ENCODE results near the gene CTNNB1. TPM values are rescaled to one million over a fixed set of nuclear protein-coding genes. Genes with fewer than 3 reads are reported as not detected.

Gene CTNNB1
- total and polyA plus RNA-seq, 2 of the 4 experiments (the other 2 are of a cell fraction) = 364 to 1,677 TPM

DNA sequence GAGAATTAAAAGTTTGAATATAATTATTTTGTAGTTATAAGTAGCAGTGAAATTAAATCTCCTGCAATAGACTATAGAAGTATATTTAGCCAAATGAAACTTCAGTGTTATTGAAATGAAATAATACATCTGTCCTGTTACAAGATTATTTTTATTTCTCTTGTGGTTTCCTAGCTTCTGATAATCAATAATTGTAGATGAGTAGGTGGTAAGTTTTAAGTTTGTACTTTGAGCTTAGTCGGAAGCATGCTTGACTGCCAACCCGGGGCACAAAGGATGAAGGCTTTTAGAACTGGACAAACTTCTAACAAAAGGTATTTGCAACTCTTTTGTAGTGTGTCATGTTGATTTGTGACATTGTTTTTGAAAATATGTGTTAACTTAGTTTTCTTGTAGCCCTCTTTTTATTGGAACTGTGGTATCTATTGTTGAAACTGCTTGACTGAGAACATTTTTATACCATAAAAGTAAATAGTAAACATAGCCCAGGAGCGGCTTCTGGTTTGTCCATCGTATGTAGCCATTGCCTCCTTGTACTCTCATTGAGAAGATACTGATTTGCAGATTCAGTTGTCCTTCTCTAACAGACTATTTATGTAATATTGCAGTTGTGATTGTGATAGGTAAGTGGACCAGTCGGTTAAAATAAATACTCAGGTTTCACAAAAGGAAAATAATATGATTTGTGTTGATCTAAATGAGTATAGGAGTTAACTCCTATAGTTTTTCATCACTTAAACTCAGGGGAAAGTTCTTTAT is 2.9 kb downstream of the CTNNB1 start (continued):
- no peak for TF ChIP-seq RCOR1 (IDR thresholded peaks at IDR 0.05; ENCODE audit: insufficient replicate concordance, low read length)
- no peak for TF ChIP-seq SMC3 (IDR thresholded peaks at IDR 0.05; ENCODE audit: low read depth, low read length)

DNA sequence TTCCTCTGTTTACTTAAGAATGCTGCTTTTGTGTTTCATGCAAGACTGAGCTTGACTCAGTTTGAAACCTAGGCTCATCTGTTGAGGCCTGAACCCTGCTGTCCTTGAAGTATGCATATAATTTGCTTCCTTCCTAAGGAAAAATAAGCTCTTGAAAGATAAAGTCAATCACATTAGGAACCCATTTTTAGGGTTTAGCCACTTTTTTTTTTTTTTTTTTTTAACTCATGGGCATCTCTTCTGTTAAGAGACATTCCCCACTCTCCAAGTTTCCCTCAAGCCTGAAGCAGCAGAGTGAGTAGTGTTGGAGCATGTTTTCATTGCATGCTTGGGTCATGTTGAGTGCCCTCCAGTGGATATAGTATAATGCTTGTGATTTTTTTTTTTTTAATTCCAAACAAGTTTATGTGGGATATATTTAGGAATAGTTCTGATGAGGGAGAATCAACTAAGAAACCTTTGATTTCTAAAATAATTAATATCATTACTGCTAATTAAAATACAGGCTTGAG is 3.6 kb downstream of the CTNNB1 start:
- no peak for ATAC-seq (ENCODE audit: low read depth)
- Histone ChIP-seq H3K23ac (ENCODE audit: low read depth, low read length) (no peak overlapping the region), H2BK20ac (ENCODE audit: low read depth, low read length) (no peak overlapping the region), H2BK15ac (ENCODE audit: low read depth, low read length) (no peak overlapping the region), H4K8ac (ENCODE audit: low read depth in 2 of 2, low read length in 2 of 2) (no peak overlapping the region), H4K5ac (ENCODE audit: low read depth, low read length) (no peak overlapping the region), H4K91ac (ENCODE audit: insufficient read depth, low read depth, low read length) (no peak overlapping the region), H2AK5ac (ENCODE audit: low read depth, low read length) (no peak overlapping the region), H3K79me1 (ENCODE audit: low read depth in 1 of 2, low read length in 2 of 2) (peaks cover 0 to 30% of the 10 kb centered on the region in 2 experiments; a peak in 2 of 4 replicates), H3K9me3 (ENCODE audit: control insufficient read depth, insufficient read depth, low read length) (no peaks in the 10 kb centered on the region), H2BK5ac (ENCODE audit: low read depth, low read length, poor library complexity, severe bottlenecking) (no peak overlapping the region), H4K20me1 (ENCODE audit: insufficient read depth, low read length) (peaks cover 81% of the 10 kb centered on the region), H2AK9ac (replicated peaks; ENCODE audit: low read depth, low read length, poor library complexity) (no peak overlapping the region), H3K18ac (ENCODE audit: low read depth, low read length) (no peak overlapping the region), H3K4me2 (ENCODE audit: low read depth, low read length) (peak overlapping the region; percentile 79; the same call in 1 of the 2 replicates), H3K4me3 (ENCODE audit: insufficient read depth, low read depth, low read length) (no peak overlapping the region), H3K14ac (replicated peaks; ENCODE audit: low read depth, low read length) (no peak overlapping the region; the same call in 1 of the 2 replicates), H3K9me1 (ENCODE audit: insufficient read depth, low read length) (peaks cover 2% of the 10 kb centered on the region; the same call in 1 of the 2 replicates), H3K9ac (ENCODE audit: low read depth, low read length) (no peak overlapping the region), H3K4ac (ENCODE audit: low read depth, low read length) (no peak overlapping the region), H2AFZ (replicated peaks; ENCODE audit: low read length, poor library complexity) (no peak overlapping the region), H3K36me3 (ENCODE audit: control insufficient read depth, insufficient read depth, low read length) (no peaks in the 10 kb centered on the region), H2BK120ac (ENCODE audit: low read depth, low read length) (no peak overlapping the region), H3K27me3 (ENCODE audit: control insufficient read depth, insufficient read depth, low read length) (no peaks in the 10 kb centered on the region), H3K27ac (ENCODE audit: insufficient read depth, low read length) (no peak overlapping the region), H3K4me1 (ENCODE audit: control insufficient read depth, insufficient read depth, low read length) (peaks cover 9% of the 10 kb centered on the region), H3K56ac (ENCODE audit: extremely low read depth, insufficient read depth, low read length) (no peak overlapping the region)
- ChIA-PET CTCF (interaction anchor here (0.6 kb wide), 4 partner anchors 37 to 376 kb away, joined by 3 to 7 read pairs (median 3); no protein-coding TSS in a partner anchor), POLR2A (ENCODE audit: unreplicated experiment) (interaction anchor here (0.6 kb wide), 2 partner anchors 380 to 547 kb away, joined by 5 to 11 read pairs; no protein-coding TSS in a partner anchor)
- peak; percentile 61 for DNase-seq
- dilution Hi-C loops (cut with HindIII; ENCODE audit: low sequenced_read_pairs, unreplicated experiment) = no loop called here
- in situ Hi-C loops (cut with MboI; ENCODE audit: low sequenced_read_pairs) = loop anchor here (25.0 kb wide), 1 partner anchor 484 kb away; no protein-coding TSS in a partner anchor
- intact Hi-C loops (cut with micrococcal nuclease) = loop anchor here (5.0 kb wide), 4 partner anchors 479 to 679 kb away; no protein-coding TSS in a partner anchor
- BruUV-seq (replicated peaks) = no TSS peak
- TF ChIP-seq FOS (IDR thresholded peaks at IDR 0.05; ENCODE audit: low read depth, low read length) (no peak), MXI1 (IDR thresholded peaks at IDR 0.05; ENCODE audit: borderline replicate concordance, low read depth, low read length) (no peak), POLR2A (IDR thresholded peaks at IDR 0.05; ENCODE audit: low read depth, low read length) (no peak), SMC3 (IDR thresholded peaks at IDR 0.05; ENCODE audit: low read depth, low read length) (peak; percentile 36; the same call in 1 of the 2 replicates), RCOR1 (IDR thresholded peaks at IDR 0.05; ENCODE audit: insufficient replicate concordance, low read length) (no peak), RAD21 (IDR thresholded peaks at IDR 0.05; ENCODE audit: low read length) (peak; percentile 25; the same call in 1 of the 2 replicates), NFE2L2 (IDR thresholded peaks at IDR 0.05; ENCODE audit: low read depth, low read length) (no peak), CEBPB (IDR thresholded peaks at IDR 0.05; ENCODE audit: low read depth, low read length) (no peak)
- TF ChIP-seq, protein P1, sequence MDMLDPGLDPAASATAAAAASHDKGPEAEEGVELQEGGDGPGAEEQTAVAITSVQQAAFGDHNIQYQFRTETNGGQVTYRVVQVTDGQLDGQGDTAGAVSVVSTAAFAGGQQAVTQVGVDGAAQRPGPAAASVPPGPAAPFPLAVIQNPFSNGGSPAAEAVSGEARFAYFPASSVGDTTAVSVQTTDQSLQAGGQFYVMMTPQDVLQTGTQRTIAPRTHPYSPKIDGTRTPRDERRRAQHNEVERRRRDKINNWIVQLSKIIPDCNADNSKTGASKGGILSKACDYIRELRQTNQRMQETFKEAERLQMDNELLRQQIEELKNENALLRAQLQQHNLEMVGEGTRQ (IDR thresholded peaks at IDR 0.05; ENCODE audit: low read depth, low read length) = no peak
- TF ChIP-seq, protein P2, sequence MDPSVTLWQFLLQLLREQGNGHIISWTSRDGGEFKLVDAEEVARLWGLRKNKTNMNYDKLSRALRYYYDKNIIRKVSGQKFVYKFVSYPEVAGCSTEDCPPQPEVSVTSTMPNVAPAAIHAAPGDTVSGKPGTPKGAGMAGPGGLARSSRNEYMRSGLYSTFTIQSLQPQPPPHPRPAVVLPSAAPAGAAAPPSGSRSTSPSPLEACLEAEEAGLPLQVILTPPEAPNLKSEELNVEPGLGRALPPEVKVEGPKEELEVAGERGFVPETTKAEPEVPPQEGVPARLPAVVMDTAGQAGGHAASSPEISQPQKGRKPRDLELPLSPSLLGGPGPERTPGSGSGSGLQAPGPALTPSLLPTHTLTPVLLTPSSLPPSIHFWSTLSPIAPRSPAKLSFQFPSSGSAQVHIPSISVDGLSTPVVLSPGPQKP (IDR thresholded peaks at IDR 0.05; ENCODE audit: borderline replicate concordance, low read depth, low read length) = no peak
- TF ChIP-seq, protein P3, sequence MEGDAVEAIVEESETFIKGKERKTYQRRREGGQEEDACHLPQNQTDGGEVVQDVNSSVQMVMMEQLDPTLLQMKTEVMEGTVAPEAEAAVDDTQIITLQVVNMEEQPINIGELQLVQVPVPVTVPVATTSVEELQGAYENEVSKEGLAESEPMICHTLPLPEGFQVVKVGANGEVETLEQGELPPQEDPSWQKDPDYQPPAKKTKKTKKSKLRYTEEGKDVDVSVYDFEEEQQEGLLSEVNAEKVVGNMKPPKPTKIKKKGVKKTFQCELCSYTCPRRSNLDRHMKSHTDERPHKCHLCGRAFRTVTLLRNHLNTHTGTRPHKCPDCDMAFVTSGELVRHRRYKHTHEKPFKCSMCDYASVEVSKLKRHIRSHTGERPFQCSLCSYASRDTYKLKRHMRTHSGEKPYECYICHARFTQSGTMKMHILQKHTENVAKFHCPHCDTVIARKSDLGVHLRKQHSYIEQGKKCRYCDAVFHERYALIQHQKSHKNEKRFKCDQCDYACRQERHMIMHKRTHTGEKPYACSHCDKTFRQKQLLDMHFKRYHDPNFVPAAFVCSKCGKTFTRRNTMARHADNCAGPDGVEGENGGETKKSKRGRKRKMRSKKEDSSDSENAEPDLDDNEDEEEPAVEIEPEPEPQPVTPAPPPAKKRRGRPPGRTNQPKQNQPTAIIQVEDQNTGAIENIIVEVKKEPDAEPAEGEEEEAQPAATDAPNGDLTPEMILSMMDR (conservative IDR thresholded peaks at IDR 0.05; ENCODE audit: low read depth, low read length) = peak; percentile 39
